Activated B cell treated with CpG ODN at 0.5 μM for 24 hours (primary cell): ENCODE results near the gene MBNL2. TPM values are rescaled to one million over a fixed set of nuclear protein-coding genes. Genes with fewer than 3 reads are reported as not detected.

Experiments used
- ATAC-seq: fragments of 200-7000 bp; cut with Tn5 transposase; one replicate; pipeline ENCODE4 v1.10.0; 2021; ENCODE audit warnings: low read depth, mild to moderate bottlenecking, moderate library complexity
- CTCF ChIA-PET: fragments of 350-600 bp; sonication (Branson Sonifier 250); formaldehyde crosslinking; loops from one replicate; lab custom pipeline; 2021; ENCODE audit warnings: antibody characterized with exemption; lab: Charles Lee
- POLR2A ChIA-PET: fragments of 350-600 bp; sonication (Branson Sonifier 250); formaldehyde crosslinking; loops from one replicate; lab custom pipeline; 2021; ENCODE audit warnings: antibody characterized with exemption; lab: Charles Lee
- DNase-seq: peaks from one replicate; pipeline ENCODE4 v3.0.0; 2022
- H3K27ac Mint-ChIP-seq: one replicate; pipeline ENCODE4 v1.8.0; 2020; ENCODE audit warnings: mixed read lengths
- H3K27me3 Mint-ChIP-seq: one replicate; pipeline ENCODE4 v1.8.0; 2021; ENCODE audit warnings: mixed read lengths
- H3K36me3 Mint-ChIP-seq: one replicate; pipeline ENCODE4 v1.8.0; 2021; ENCODE audit warnings: low read depth, mixed read lengths
- H3K4me1 Mint-ChIP-seq: one replicate; pipeline ENCODE4 v1.8.0; 2021; ENCODE audit warnings: mixed read lengths
- H3K4me3 Mint-ChIP-seq: one replicate; pipeline ENCODE4 v1.8.0; 2020; ENCODE audit warnings: mild to moderate bottlenecking, mixed read lengths
- H3K9me3 Mint-ChIP-seq: one replicate; pipeline ENCODE4 v1.8.0; 2020; ENCODE audit warnings: mixed read lengths
- intact Hi-C: fragments of 100-400 bp; cut with micrococcal nuclease; formaldehyde crosslinking; loops from one replicate; pipeline ENCODE4 v1.15.1; 2024
- total RNA-seq: library from RNA; stranded (reverse); gene quantifications from 2 replicates; pipeline ENCODE4 v1.2.3, GENCODE V29; 2022
- TF ChIP-seq, protein P1 (sequence below): fragments of 200-600 bp; IDR thresholded peaks from one replicate; pipeline ENCODE4 v1.8.0; 2022; ENCODE audit warnings: antibody characterized with exemption, mild to moderate bottlenecking

The MBNL2 gene
- total RNA-seq, 1 donor from 2014 or later, result 18.8 TPM

DNA sequence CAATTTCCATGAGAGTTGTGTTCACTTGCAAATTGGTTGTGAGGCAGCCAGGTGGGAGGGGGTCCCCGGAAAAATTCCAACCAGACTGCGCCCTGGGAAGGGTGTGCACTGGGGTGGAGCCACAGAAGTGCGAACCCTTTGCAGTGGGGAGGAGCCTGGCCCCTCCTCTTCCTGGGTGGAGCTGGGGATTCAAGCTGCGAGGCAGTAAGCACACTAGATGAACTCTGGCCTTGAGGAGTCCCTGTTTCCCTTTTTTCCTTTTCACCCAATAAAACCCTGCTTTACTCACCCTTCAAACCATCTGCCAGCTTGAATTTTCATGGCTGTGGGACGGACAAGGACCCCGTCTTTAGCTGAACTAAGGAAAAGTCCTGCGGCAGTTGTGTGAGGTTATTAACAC lies 31.0 kb upstream of the MBNL2 start:
- no peak overlapping the region for H3K4me3 Mint-ChIP-seq
- ChIA-PET CTCF (no interaction called here), POLR2A (no interaction called here)
- TF ChIP-seq, protein P1, sequence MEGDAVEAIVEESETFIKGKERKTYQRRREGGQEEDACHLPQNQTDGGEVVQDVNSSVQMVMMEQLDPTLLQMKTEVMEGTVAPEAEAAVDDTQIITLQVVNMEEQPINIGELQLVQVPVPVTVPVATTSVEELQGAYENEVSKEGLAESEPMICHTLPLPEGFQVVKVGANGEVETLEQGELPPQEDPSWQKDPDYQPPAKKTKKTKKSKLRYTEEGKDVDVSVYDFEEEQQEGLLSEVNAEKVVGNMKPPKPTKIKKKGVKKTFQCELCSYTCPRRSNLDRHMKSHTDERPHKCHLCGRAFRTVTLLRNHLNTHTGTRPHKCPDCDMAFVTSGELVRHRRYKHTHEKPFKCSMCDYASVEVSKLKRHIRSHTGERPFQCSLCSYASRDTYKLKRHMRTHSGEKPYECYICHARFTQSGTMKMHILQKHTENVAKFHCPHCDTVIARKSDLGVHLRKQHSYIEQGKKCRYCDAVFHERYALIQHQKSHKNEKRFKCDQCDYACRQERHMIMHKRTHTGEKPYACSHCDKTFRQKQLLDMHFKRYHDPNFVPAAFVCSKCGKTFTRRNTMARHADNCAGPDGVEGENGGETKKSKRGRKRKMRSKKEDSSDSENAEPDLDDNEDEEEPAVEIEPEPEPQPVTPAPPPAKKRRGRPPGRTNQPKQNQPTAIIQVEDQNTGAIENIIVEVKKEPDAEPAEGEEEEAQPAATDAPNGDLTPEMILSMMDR, result no peak
- DNase-seq (no peak), ATAC-seq (no peak)
- H3K4me1 Mint-ChIP-seq, result no peaks in the 10 kb centered on the region
- H3K27ac Mint-ChIP-seq, result no peak overlapping the region
- H3K27me3 Mint-ChIP-seq, result peaks cover 13% of the 10 kb centered on the region
- intact Hi-C loops, result no loop called here
- no peaks in the 10 kb centered on the region for H3K9me3 Mint-ChIP-seq
- no peaks in the 10 kb centered on the region for H3K36me3 Mint-ChIP-seq

DNA sequence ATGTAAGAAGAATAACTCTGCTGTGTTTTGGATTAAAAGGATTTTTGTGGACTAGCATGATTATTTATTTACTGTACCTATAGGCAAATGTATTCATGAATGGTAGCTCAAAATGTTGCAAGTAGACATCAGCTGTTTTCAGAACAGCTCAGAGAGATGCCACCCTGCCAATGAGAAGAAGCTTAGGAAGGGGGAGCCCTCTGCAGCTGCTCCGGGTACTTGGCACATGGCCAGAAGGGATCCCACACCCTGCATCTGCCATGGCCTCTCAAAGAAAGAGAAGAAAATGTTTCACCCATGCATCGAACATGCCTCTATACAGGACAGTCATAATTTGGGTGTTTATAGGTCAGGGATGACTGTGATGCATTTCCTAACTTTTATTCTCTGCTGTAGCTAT lies 30.5 kb upstream of the MBNL2 start:
- H3K27me3 Mint-ChIP-seq, result peaks cover 12% of the 10 kb centered on the region
- TF ChIP-seq, protein P1, result no peak
- CTCF ChIA-PET, result no interaction called here
- ATAC-seq (no peak), DNase-seq (no peak)
- intact Hi-C loops, result no loop called here
- H3K4me3 Mint-ChIP-seq, result no peak overlapping the region
- H3K9me3 Mint-ChIP-seq, result no peaks in the 10 kb centered on the region
- no peaks in the 10 kb centered on the region for H3K36me3 Mint-ChIP-seq
- no peak overlapping the region for H3K27ac Mint-ChIP-seq
- POLR2A ChIA-PET, result no interaction called here
- no peaks in the 10 kb centered on the region for H3K4me1 Mint-ChIP-seq

DNA sequence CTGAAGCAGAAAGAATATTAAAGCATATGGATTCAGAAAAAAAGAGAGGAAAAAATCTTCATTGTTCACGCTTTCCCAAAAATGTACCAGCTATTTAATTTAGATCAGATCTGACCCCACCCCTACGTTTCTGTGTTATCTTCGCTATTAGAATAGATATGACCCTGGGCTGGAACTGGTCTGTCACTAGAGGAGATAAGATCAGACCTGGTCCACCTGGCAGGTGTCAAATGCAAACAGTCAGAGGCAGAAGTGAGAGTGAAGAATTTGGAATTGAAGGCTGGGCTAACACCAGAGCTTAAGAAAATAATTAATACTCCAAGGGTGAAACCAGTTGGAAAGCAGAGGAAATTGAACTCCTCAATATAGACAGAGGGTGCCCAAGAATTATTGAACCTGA lies 30.0 kb upstream of the MBNL2 start:
- ATAC-seq, result no peak
- no peak overlapping the region for H3K27ac Mint-ChIP-seq
- TF ChIP-seq, protein P1, result no peak
- intact Hi-C loops, result no loop called here
- POLR2A ChIA-PET, result no interaction called here
- no peak for DNase-seq
- no peak overlapping the region for H3K4me3 Mint-ChIP-seq
- H3K36me3 Mint-ChIP-seq, result no peaks in the 10 kb centered on the region
- no peaks in the 10 kb centered on the region for H3K9me3 Mint-ChIP-seq
- H3K4me1 Mint-ChIP-seq, result no peaks in the 10 kb centered on the region
- CTCF ChIA-PET, result no interaction called here
- peaks cover 12% of the 10 kb centered on the region for H3K27me3 Mint-ChIP-seq

DNA sequence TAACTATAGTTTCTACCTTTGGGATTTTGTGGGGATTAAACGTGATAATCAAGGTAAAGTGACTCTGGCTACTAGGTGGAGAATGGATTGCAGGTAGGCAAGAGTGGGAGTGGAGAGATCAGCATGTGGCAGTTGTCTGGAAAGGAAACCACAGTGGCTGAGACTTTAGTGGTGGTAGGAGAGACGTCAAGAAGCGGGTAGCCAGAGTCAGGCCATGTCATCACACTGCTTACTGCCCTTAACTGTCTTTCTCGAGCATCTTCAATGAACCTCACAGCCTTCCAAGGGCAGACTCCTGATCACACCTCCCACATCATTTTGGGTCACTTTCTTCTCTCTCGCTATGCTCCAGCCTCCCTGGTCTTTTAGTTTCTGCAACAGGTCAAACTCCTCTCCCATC lies 28.6 kb upstream of the MBNL2 start:
- intact Hi-C loops, result no loop called here
- ATAC-seq (no peak), DNase-seq (no peak)
- POLR2A ChIA-PET, result no interaction called here
- TF ChIP-seq, protein P1, result no peak
- H3K27me3 Mint-ChIP-seq, result peaks cover 19% of the 10 kb centered on the region
- no peak overlapping the region for H3K27ac Mint-ChIP-seq
- H3K9me3 Mint-ChIP-seq, result no peaks in the 10 kb centered on the region
- CTCF ChIA-PET, result no interaction called here
- no peaks in the 10 kb centered on the region for H3K36me3 Mint-ChIP-seq
- no peaks in the 10 kb centered on the region for H3K4me1 Mint-ChIP-seq
- no peak overlapping the region for H3K4me3 Mint-ChIP-seq

DNA sequence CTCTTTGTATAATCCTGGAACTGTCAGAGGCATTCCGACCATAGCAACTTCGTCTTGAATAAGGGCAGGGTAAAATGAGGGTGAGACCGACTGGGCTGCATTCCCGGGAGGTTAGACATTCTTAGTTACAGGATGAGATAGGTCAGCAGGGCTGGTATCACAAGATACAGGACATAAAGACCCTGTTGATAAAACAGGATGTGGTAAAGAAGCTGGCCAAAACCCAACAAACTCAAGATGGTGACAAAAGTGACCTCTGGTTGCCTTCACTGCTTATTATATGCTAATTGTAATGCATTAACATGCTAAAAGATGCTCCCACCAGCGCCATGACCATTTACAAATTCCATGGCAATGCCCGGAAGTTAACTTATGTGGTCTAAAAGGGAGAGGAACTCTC lies 27.7 kb upstream of the MBNL2 start:
- H3K9me3 Mint-ChIP-seq, result no peaks in the 10 kb centered on the region
- H3K4me1 Mint-ChIP-seq, result no peaks in the 10 kb centered on the region
- no peak overlapping the region for H3K4me3 Mint-ChIP-seq
- CTCF ChIA-PET, result no interaction called here
- no peak overlapping the region for H3K27ac Mint-ChIP-seq
- peaks cover 20% of the 10 kb centered on the region for H3K27me3 Mint-ChIP-seq
- no peaks in the 10 kb centered on the region for H3K36me3 Mint-ChIP-seq
- intact Hi-C loops, result no loop called here
- ATAC-seq (no peak), DNase-seq (no peak)
- POLR2A ChIA-PET, result no interaction called here
- TF ChIP-seq, protein P1, result no peak
